RWPE1 (cell line): Measurements from ENCODE around the gene MEGF11.

ENCODE experiments used
- CTCF ChIA-PET: fragments of 350-600 bp; sonication (Branson Sonifier 250); formaldehyde crosslinking; extraction: SDS; loops from one replicate; lab custom pipeline; 2021; lab: Yijun Ruan, JAX
- POLR2A ChIA-PET: fragments of 400-600 bp; formaldehyde crosslinking; extraction: SDS; loops from one replicate; lab custom pipeline; 2020; ENCODE audit warnings: antibody characterized with exemption; ENCODE audit not compliant: low non-redundant PET; lab: Yijun Ruan, JAX
- DNase-seq: peaks from one replicate; pipeline ENCODE4 v3.0.0; 2012; ENCODE audit warnings: low spot score
- H3K27ac ChIP-seq: fragments of 450-650 bp; 2 replicates; pipeline ENCODE4 v1.5.1; 2017
- TF ChIP-seq, protein P1 (sequence below): fragments of 450-650 bp; conservative IDR thresholded peaks from 2 replicates; pipeline ENCODE4 v1.5.1; 2017; ENCODE audit warnings: low read depth, mild to moderate bottlenecking

The MEGF11 gene

DNA sequence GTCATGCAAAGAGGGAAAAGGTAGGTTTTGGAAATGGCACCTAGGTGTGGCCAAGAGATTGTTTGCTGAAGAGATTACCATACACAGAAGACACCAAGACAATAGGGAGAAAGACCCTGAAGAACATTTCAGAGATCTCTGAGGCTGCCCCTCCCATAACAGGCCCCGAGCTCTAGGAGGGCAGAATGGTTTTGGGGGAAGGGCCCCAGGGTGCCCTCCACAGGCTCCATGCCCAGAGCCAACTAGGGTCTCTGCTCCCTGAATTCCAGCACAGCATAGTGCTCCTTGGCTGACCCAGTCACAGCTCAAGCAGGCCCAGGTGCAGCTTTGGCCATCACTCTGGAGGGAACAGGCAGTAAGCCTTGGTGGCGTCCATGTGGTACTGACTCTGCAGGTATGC lies 220.4 kb downstream of the MEGF11 start:
- CTCF ChIA-PET = no interaction called here
- POLR2A ChIA-PET = no interaction called here
- DNase-seq = no peak
- TF ChIP-seq, protein P1, sequence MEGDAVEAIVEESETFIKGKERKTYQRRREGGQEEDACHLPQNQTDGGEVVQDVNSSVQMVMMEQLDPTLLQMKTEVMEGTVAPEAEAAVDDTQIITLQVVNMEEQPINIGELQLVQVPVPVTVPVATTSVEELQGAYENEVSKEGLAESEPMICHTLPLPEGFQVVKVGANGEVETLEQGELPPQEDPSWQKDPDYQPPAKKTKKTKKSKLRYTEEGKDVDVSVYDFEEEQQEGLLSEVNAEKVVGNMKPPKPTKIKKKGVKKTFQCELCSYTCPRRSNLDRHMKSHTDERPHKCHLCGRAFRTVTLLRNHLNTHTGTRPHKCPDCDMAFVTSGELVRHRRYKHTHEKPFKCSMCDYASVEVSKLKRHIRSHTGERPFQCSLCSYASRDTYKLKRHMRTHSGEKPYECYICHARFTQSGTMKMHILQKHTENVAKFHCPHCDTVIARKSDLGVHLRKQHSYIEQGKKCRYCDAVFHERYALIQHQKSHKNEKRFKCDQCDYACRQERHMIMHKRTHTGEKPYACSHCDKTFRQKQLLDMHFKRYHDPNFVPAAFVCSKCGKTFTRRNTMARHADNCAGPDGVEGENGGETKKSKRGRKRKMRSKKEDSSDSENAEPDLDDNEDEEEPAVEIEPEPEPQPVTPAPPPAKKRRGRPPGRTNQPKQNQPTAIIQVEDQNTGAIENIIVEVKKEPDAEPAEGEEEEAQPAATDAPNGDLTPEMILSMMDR = no peak
- no peak overlapping the region for H3K27ac ChIP-seq

DNA sequence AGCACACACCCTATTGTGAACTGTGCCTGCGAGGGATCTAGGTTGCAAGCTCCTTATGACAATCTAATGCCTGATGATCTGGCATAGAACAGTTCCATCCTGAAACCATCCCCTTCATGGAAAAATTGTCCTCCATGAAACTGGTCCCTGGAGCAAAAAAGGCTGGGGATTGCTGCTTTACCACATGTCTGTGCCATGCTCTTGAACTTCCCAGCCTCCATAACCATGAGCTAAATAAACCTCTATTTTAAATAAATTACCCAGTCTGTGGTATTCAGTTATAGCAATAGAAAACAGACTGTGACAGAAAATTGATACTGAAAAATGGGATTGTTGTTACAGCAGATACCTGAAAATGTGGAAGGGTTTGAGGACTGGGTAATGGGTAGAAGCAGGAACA lies 221.5 kb downstream of the MEGF11 start:
- no peak for DNase-seq
- TF ChIP-seq, protein P1 = no peak
- CTCF ChIA-PET = no interaction called here
- POLR2A ChIA-PET = no interaction called here
- no peak overlapping the region for H3K27ac ChIP-seq

DNA sequence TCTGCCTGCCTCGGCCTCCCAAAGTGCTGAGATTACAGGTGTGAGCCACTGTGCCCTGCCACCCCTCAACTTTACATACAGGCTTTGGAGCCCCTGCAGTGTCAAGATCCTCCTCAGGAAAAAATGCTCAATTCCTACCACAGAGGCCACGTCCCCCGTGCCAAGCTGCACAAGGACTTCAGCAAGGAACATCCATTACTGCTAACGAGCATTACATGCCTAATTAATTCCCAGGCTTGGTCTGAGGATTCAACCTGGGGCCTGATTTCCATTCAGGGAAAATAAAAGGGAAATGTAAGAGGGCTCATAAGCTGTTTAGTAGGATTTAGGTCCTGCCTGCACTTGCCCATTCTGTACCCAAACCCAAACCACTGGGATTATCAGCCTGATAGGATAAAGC lies 222.9 kb downstream of the MEGF11 start:
- POLR2A ChIA-PET = no interaction called here
- CTCF ChIA-PET = no interaction called here
- H3K27ac ChIP-seq = no peak overlapping the region
- TF ChIP-seq, protein P1 = no peak
- no peak for DNase-seq

DNA sequence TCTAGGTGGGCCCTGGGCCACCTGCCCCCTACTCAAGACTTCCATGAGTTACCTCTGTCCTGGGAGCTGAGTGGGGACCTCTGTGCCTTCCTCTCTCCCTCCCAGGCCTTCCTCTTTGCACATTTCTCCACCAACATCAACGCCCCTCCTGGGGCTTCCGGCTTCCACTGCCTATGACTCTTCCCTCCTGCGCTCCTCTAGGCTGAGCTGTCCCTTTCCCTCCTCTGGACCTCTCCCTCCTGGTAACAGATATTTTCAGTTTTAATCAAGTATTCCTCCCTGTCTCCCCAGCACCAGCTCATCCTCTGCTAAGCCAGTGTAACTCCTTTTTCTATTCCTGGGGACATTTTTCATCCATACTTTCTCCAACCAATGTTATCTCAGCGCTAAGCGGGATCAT lies 223.9 kb downstream of the MEGF11 start:
- ChIA-PET POLR2A (no interaction called here), CTCF (no interaction called here)
- DNase-seq = no peak
- H3K27ac ChIP-seq = no peak overlapping the region
- TF ChIP-seq, protein P1 = no peak

DNA sequence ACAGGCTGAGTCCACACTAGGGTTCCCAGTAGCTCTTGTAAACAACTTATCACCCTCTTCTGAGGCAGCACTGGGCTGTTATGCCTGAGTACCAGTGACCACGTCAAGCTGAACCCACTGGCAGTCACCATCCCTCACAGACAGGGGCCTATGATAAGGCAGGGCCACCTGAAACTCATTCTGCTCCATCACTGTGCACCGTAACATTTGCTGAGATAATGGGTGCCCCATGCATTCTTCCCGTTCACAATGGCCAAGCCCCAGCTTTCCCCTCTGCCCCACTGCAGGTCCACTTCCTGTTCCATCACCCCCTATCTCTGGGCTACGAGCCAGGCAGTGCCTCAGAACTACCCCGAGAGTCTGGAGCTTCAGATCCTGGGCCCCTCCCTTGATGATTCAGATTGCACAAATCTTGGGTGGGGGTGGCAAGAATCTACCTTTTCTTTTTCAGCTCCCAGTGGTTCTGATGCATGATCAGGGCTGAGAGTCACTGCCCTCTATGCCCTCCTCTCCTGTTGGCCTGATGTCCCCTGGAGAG lies 226.2 kb downstream of the MEGF11 start:
- TF ChIP-seq, protein P1 = no peak
- peak overlapping the region; percentile 76 for H3K27ac ChIP-seq
- POLR2A ChIA-PET = no interaction called here
- DNase-seq = peak; percentile 83
- CTCF ChIA-PET = interaction anchor here (0.6 kb wide), 1 partner anchor 26 kb away, joined by 4 read pairs; no protein-coding TSS in a partner anchor

DNA sequence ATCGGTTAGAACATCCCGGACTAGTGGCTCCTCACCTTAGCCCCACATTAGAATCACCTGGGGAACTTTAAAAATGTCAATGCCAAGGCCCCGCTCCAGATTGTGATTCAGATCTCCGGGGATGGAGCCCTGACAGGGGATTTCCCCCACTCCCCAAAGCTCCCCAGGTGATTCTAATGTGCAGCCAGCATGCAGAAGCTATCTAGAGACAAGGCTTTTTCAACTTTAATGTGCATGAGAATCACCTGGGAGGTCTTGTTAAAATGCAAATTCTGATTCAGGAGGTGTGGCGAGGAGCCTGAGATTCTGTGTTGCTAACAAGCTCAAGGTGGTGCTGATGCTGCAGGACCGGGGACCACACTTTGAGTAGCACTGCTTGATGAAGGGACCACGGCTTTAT lies 227.6 kb downstream of the MEGF11 start:
- ChIA-PET POLR2A (no interaction called here), CTCF (no interaction called here)
- no peak for DNase-seq
- TF ChIP-seq, protein P1 = no peak
- peak overlapping the region; percentile 76 for H3K27ac ChIP-seq
